A549 (cell line): ENCODE measurements around the gene BTBD6. TPM values are rescaled to one million over a fixed set of nuclear protein-coding genes. Genes with fewer than 3 reads are reported as not detected.

Source experiments
- ATAC-seq, 2 experiments: fragments of 200-7000 bp in 1 of 2; fragments of >200 bp in 1 of 2; cut with Nextera tagmentation in 1 of 2; cut with Tn5 transposase in 1 of 2; 3 replicates each; pipeline versions ENCODE4 v1.8.0 to v1.9.1; 2018 to 2020; ENCODE audit warnings: mild to moderate bottlenecking in 1 of 2, moderate library complexity in 1 of 2
- CTCF ChIA-PET: fragments of 300-600 bp; sonication (Branson Sonifier 250); formaldehyde crosslinking; extraction: SDS; loops from one replicate; lab custom pipeline; 2021; ENCODE audit warnings: antibody characterized with exemption, inconsistent platforms; lab: Yijun Ruan, JAX
- POLR2A ChIA-PET: fragments of 350-600 bp; formaldehyde crosslinking; extraction: SDS; loops from one replicate; lab custom pipeline; 2021; ENCODE audit warnings: antibody characterized with exemption, inconsistent platforms; lab: Yijun Ruan, JAX
- DNase-seq, 2 experiments: peaks; one replicate each; pipeline versions ENCODE4 v3.0.0 to v3.0.0-alpha.2; 2011 to 2016; ENCODE audit warnings: low read depth in 1 of 2, low spot score in 1 of 2
- FAIRE-seq: peaks from 2 replicates; lab custom pipeline; 2011; peaks lifted over from hg19 to GRCh38; lab: Jason Lieb, UNC
- H3K27ac ChIP-seq, 2 experiments: fragments of >200 bp; sonication (Bioruptor Twin); formaldehyde crosslinking; 3 replicates each; pipeline ENCODE4 v1.5.1; 2016 to 2017
- H3K4me1 ChIP-seq: fragments of >200 bp; sonication (Bioruptor Twin); formaldehyde crosslinking; 3 replicates; pipeline ENCODE4 v1.6.1; 2016
- H3K4me2 ChIP-seq: fragments of >200 bp; sonication (Bioruptor Twin); formaldehyde crosslinking; 3 replicates; pipeline ENCODE4 v1.6.1; 2016
- H3K4me3 ChIP-seq: fragments of >200 bp; sonication (Bioruptor Twin); formaldehyde crosslinking; 3 replicates; pipeline ENCODE4 v1.5.1; 2016
- H3K9me3 ChIP-seq: fragments of >200 bp; sonication (Bioruptor Twin); formaldehyde crosslinking; 3 replicates; pipeline ENCODE4 v1.6.1; 2016
- BHLHE40 ChIP-seq: IDR thresholded peaks from 2 replicates; pipeline ENCODE4 v1.6.1; 2012; ENCODE audit warnings: low read depth, low read length, inconsistent platforms
- CBX8 ChIP-seq: fragments of 200-600 bp; sonication (generic); IDR thresholded peaks from 2 replicates; pipeline ENCODE4 v1.6.1; 2016
- CHD2 ChIP-seq: fragments of 150-350 bp; IDR thresholded peaks from 2 replicates; pipeline ENCODE4 v1.6.1; 2014; ENCODE audit warnings: low read length; ENCODE audit not compliant: partially characterized antibody
- CHD4 ChIP-seq: fragments of 200-600 bp; sonication (generic); IDR thresholded peaks from 2 replicates; pipeline ENCODE4 v1.6.1; 2016; ENCODE audit warnings: antibody characterized with exemption, mild to moderate bottlenecking, borderline replicate concordance
- ESRRA ChIP-seq: fragments of 150-350 bp; IDR thresholded peaks from 2 replicates; pipeline ENCODE4 v1.6.1; 2014; ENCODE audit warnings: mild to moderate bottlenecking, low read length, borderline replicate concordance
- FOSL2 ChIP-seq, 2 experiments: fragments of 450-650 bp in 1 of 2; fragments of >200 bp in 1 of 2; sonication (Bioruptor Twin) in 1 of 2; formaldehyde crosslinking; IDR thresholded peaks; 2 replicates each; pipeline versions ENCODE4 v1.5.0 to v1.6.1; 2016 to 2020; ENCODE audit warnings: mild to moderate bottlenecking in 1 of 2, moderate library complexity in 1 of 2
- HOXA7 ChIP-seq: fragments of 250-450 bp; sonication (Bioruptor Pico); IDR thresholded peaks from 2 replicates; pipeline ENCODE4 v1.5.0; 2020; ENCODE audit warnings: mild to moderate bottlenecking, moderate library complexity
- KDM1A ChIP-seq: fragments of 200-600 bp; sonication (generic); IDR thresholded peaks from 2 replicates; pipeline ENCODE4 v1.6.1; 2016; ENCODE audit warnings: low read depth, mild to moderate bottlenecking
- MYC ChIP-seq: IDR thresholded peaks from 2 replicates; pipeline ENCODE4 v1.6.1; 2012; ENCODE audit warnings: mild to moderate bottlenecking, inconsistent platforms, low read length, improper control_type of control experiment, borderline replicate concordance
- PHF8 ChIP-seq: fragments of 200-600 bp; sonication (generic); IDR thresholded peaks from 2 replicates; pipeline ENCODE4 v1.6.1; 2016; ENCODE audit warnings: low read depth, mild to moderate bottlenecking, antibody characterized with exemption, moderate library complexity, borderline replicate concordance
- POLR2A ChIP-seq: IDR thresholded peaks from 2 replicates; pipeline ENCODE4 v1.6.1; 2012; ENCODE audit warnings: mild to moderate bottlenecking, low read length
- SREBF2 ChIP-seq: fragments of 450-650 bp; IDR thresholded peaks from 2 replicates; pipeline ENCODE4 v1.6.1; 2014; ENCODE audit warnings: mild to moderate bottlenecking, moderate library complexity
- TFCP2L1 ChIP-seq: fragments of 250-450 bp; sonication (Bioruptor Pico); IDR thresholded peaks from 2 replicates; pipeline ENCODE4 v1.5.0; 2021; ENCODE audit warnings: mild to moderate bottlenecking
- TP53 ChIP-seq: fragments of 250-450 bp; sonication (Bioruptor Pico); IDR thresholded peaks from 2 replicates; pipeline ENCODE4 v1.5.0; 2021; ENCODE audit warnings: mild to moderate bottlenecking, moderate library complexity
- ZC3H11A ChIP-seq: fragments of 450-650 bp; IDR thresholded peaks from 2 replicates; pipeline ENCODE4 v1.6.1; 2014; ENCODE audit warnings: antibody characterized with exemption, mild to moderate bottlenecking
- ZFP36 ChIP-seq: fragments of 450-650 bp; IDR thresholded peaks from 2 replicates; pipeline ENCODE4 v1.6.1; 2014; ENCODE audit warnings: borderline replicate concordance; ENCODE audit not compliant: partially characterized antibody
- WGBS: methylation state at CpG from one replicate; pipeline ENCODE4 v1.1.6; 2017; ENCODE audit errors: missing lambda C conversion rate; 5-methylcytosine and 5-hydroxymethylcytosine counted together
- polyA plus RNA-seq, 4 experiments: library from polyadenylated mRNA; depleted of rRNA in 3 of 4; stranded (reverse); fragments of >200 nt; fragmentation: RNase III in 1 of 4; extraction: RNeasy Plus Mini Kit Qiagen cat#74134 plus additional on column Dnase treatment in 1 of 4; gene quantifications; 2 replicates in 3 of 4; 3 replicates in 1 of 4; pipeline ENCODE4 v1.2.3, GENCODE V29; 2011 to 2017
- TF ChIP-seq, protein P1 (sequence below): fragments of 150-350 bp; IDR thresholded peaks from 2 replicates; pipeline ENCODE4 v1.6.1; 2014; ENCODE audit warnings: low read depth, mild to moderate bottlenecking, low read length
- TF ChIP-seq, protein P2 (sequence below): fragments of 450-650 bp; IDR thresholded peaks from 2 replicates; pipeline ENCODE4 v1.6.1; 2014; ENCODE audit warnings: antibody characterized with exemption
- TF ChIP-seq, protein P3 (sequence below): IDR thresholded peaks from 2 replicates; pipeline ENCODE4 v1.6.1; 2012
- TF ChIP-seq, protein P4 (sequence below): IDR thresholded peaks from 2 replicates; pipeline ENCODE4 v1.6.1; 2012

Gene BTBD6
- polyA plus RNA-seq, 2 of the 4 experiments (the other 2 are of a cell fraction) = 16.1 to 33.6 TPM

DNA sequence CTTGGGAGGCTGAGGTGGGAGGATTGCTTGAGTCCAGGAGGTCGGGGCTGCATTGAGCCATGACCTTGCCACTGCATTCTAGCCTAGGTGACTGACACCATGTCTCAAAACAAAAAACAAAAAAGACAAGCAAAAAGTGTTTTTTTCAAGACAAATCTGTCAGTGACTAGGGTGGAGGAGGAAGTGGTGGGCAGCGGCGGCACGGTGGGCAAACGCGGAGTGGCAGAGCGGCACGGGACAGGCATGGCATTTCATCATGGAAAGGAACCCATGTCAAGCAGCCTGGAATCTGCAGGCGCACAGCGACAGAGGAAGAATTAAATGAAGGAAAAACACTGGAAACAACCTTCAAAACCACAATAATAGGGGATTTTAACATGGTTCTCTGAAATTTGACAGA lies 4.0 kb upstream of the BTBD6 start:
- no peaks in the 10 kb centered on the region for H3K9me3 ChIP-seq
- ChIA-PET CTCF (interaction anchor here (1.0 to 1.3 kb wide), 2 partner anchors 37 kb away, joined by 3 to 4 read pairs; no protein-coding TSS in a partner anchor), POLR2A (no interaction called here)
- WGBS = 96% methylated on average over 10 of the region's 10 CpGs
- H3K4me1 ChIP-seq = peaks cover 10% of the 10 kb centered on the region
- no peak for DNase-seq
- no peak overlapping the region for H3K27ac ChIP-seq
- TF ChIP-seq FOSL2 (IDR thresholded peaks at IDR 0.05) (no peak), FOSL2 (CRISPR knock-in tag; IDR thresholded peaks at IDR 0.05) (no peak), BHLHE40 (no peak), ZC3H11A (no peak), ZFP36 (no peak), ESRRA (no peak), CBX8 (no peak), KDM1A (no peak), TFCP2L1 (CRISPR knock-in tag) (no peak), PHF8 (no peak), POLR2A (no peak), MYC (no peak)
- TF ChIP-seq, protein P1, sequence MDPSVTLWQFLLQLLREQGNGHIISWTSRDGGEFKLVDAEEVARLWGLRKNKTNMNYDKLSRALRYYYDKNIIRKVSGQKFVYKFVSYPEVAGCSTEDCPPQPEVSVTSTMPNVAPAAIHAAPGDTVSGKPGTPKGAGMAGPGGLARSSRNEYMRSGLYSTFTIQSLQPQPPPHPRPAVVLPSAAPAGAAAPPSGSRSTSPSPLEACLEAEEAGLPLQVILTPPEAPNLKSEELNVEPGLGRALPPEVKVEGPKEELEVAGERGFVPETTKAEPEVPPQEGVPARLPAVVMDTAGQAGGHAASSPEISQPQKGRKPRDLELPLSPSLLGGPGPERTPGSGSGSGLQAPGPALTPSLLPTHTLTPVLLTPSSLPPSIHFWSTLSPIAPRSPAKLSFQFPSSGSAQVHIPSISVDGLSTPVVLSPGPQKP = no peak
- TF ChIP-seq, protein P2, sequence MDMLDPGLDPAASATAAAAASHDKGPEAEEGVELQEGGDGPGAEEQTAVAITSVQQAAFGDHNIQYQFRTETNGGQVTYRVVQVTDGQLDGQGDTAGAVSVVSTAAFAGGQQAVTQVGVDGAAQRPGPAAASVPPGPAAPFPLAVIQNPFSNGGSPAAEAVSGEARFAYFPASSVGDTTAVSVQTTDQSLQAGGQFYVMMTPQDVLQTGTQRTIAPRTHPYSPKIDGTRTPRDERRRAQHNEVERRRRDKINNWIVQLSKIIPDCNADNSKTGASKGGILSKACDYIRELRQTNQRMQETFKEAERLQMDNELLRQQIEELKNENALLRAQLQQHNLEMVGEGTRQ = no peak
- TF ChIP-seq, protein P3, sequence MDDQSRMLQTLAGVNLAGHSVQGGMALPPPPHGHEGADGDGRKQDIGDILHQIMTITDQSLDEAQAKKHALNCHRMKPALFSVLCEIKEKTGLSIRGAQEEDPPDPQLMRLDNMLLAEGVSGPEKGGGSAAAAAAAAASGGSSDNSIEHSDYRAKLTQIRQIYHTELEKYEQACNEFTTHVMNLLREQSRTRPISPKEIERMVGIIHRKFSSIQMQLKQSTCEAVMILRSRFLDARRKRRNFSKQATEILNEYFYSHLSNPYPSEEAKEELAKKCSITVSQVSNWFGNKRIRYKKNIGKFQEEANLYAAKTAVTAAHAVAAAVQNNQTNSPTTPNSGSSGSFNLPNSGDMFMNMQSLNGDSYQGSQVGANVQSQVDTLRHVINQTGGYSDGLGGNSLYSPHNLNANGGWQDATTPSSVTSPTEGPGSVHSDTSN = no peak
- TF ChIP-seq, protein P4, sequence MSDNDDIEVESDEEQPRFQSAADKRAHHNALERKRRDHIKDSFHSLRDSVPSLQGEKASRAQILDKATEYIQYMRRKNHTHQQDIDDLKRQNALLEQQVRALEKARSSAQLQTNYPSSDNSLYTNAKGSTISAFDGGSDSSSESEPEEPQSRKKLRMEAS = no peak
- no peak for ATAC-seq
- no peak overlapping the region for H3K4me2 ChIP-seq
- no peak overlapping the region for H3K4me3 ChIP-seq
- no peak for FAIRE-seq

DNA sequence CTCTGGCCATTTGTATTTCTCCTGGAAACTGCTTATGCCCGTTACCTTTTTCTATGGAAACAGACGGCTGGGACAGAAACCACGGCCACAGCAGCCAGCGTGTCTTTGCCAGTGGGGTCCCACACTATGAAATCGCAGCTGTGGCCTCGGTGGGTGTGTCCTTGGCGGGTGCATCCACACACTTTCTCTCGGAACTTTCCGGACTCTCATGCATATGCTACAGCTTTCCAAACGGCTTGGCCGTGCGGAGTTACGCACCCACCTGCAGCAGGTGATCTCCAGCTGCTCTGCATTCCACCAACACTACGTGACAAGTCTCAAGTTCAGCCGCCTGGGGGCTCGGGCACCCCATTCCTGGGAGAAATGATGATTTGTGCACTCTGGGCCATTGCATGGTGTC lies 1.3 kb upstream of the BTBD6 start:
- ChIA-PET POLR2A (interaction anchor here (1.7 kb wide), 1 partner anchor 54 kb away, joined by 12 read pairs; the partner anchor contains the start of gene BRF1), CTCF (interaction anchor here (0.7 to 1.3 kb wide), 2 partner anchors 45 to 201 kb away, joined by 3 to 4 read pairs; no protein-coding TSS in a partner anchor)
- FAIRE-seq = no peak
- H3K4me3 ChIP-seq = no peak overlapping the region
- H3K4me1 ChIP-seq = peaks cover 13% of the 10 kb centered on the region
- 97% methylated on average over 16 of the region's 16 CpGs for WGBS
- H3K9me3 ChIP-seq = no peaks in the 10 kb centered on the region
- H3K4me2 ChIP-seq = peak overlapping the region; percentile 95; the same call in 1 of the 3 replicates
- ATAC-seq = no peak
- TF ChIP-seq POLR2A (no peak), KDM1A (no peak), ZC3H11A (no peak), SREBF2 (no peak), HOXA7 (CRISPR knock-in tag) (no peak), CHD2 (no peak), TP53 (no peak), CHD4 (no peak), TFCP2L1 (CRISPR knock-in tag) (no peak), ESRRA (no peak)
- TF ChIP-seq, protein P4 = no peak
- DNase-seq = no peak
- no peak overlapping the region for H3K27ac ChIP-seq
